Natural killer cell (primary cell): ENCODE results near the gene PLOD1. TPM values are rescaled to one million over a fixed set of nuclear protein-coding genes. Genes with fewer than 3 reads are reported as not detected.

ENCODE experiments used
- ATAC-seq, 3 donors: fragments of 150-1000 bp in 2 of 3; fragments of 200-7000 bp in 1 of 3; cut with Tn5 transposase; 1 replicate in 1 of 3; 2 replicates in 2 of 3; pipeline ENCODE4 v1.10.0; 2021; ENCODE audit warnings: mild to moderate bottlenecking in 2 of 3, moderate library complexity in 2 of 3
- DNase-seq, 2 donors: peaks; one replicate each; pipeline versions ENCODE4 v3.0.0 to v3.0.0-alpha.2; 2013 to 2021; ENCODE audit warnings: mixed read lengths in 1 of 2
- H3K27ac ChIP-seq: one replicate; pipeline ENCODE4 v1.5.1; 2013; ENCODE audit warnings: mild to moderate bottlenecking, low read length
- H3K27me3 ChIP-seq: one replicate; pipeline ENCODE4 v1.6.1; 2013; ENCODE audit warnings: low read length; ENCODE audit not compliant: control insufficient read depth, insufficient read depth
- H3K36me3 ChIP-seq: one replicate; pipeline ENCODE4 v1.6.1; 2013; ENCODE audit warnings: low read length; ENCODE audit not compliant: control insufficient read depth, insufficient read depth
- H3K4me1 ChIP-seq: one replicate; pipeline ENCODE4 v1.6.1; 2013; ENCODE audit warnings: low read length; ENCODE audit not compliant: control insufficient read depth, insufficient read depth
- H3K4me3 ChIP-seq: one replicate; pipeline ENCODE4 v1.5.1; 2013; ENCODE audit warnings: low read length
- H3K9me3 ChIP-seq: one replicate; pipeline ENCODE4 v1.6.1; 2013; ENCODE audit warnings: low read length; ENCODE audit not compliant: control insufficient read depth, insufficient read depth
- H3K27ac Mint-ChIP-seq, 2 donors: one replicate each; pipeline ENCODE4 v1.8.0; 2022; ENCODE audit warnings: mild to moderate bottlenecking in 2 of 2, mixed read lengths in 2 of 2, moderate library complexity in 1 of 2
- H3K27me3 Mint-ChIP-seq, 2 donors: one replicate each; pipeline ENCODE4 v1.8.0; 2022; ENCODE audit warnings: low read depth in 2 of 2, mixed read lengths in 2 of 2
- H3K36me3 Mint-ChIP-seq: one replicate; pipeline ENCODE4 v1.8.0; 2022; ENCODE audit warnings: mixed read lengths
- H3K4me1 Mint-ChIP-seq, 2 donors: one replicate each; pipeline ENCODE4 v1.8.0; 2022; ENCODE audit warnings: mixed read lengths in 2 of 2
- H3K4me3 Mint-ChIP-seq: one replicate; pipeline ENCODE4 v1.8.0; 2022; ENCODE audit warnings: mild to moderate bottlenecking, moderate library complexity, mixed read lengths
- H3K9me3 Mint-ChIP-seq, 2 donors: one replicate each; pipeline ENCODE4 v1.8.0; 2022; ENCODE audit warnings: mixed read lengths in 2 of 2
- WGBS: methylation state at CpG from one replicate; pipeline ENCODE4 v1.1.7; 2013; ENCODE audit warnings: missing lambda C conversion rate; ENCODE audit not compliant: insufficient coverage; 5-methylcytosine and 5-hydroxymethylcytosine counted together
- intact Hi-C: fragments of 100-400 bp; cut with micrococcal nuclease; formaldehyde crosslinking; loops from one replicate; pipeline ENCODE4 v1.14.2; 2022
- total RNA-seq, 4 donors: library from RNA; stranded (reverse); fragments of 120-200 nt in 1 of 4; gene quantifications; one replicate each; pipeline versions ENCODE4 v1.2.3 to v1.2.4, GENCODE V29; 2013 to 2022
- TF ChIP-seq, protein P1 (sequence below): fragments of 200-600 bp; IDR thresholded peaks from one replicate; pipeline ENCODE4 v1.8.0; 2022; ENCODE audit warnings: antibody characterized with exemption

PLOD1 gene
- total RNA-seq, 3 donors from 2014 or later (not counting 1 experiment from before 2014, with no cell fraction given): 69.8 to 80.5 (median 80.4) TPM

DNA sequence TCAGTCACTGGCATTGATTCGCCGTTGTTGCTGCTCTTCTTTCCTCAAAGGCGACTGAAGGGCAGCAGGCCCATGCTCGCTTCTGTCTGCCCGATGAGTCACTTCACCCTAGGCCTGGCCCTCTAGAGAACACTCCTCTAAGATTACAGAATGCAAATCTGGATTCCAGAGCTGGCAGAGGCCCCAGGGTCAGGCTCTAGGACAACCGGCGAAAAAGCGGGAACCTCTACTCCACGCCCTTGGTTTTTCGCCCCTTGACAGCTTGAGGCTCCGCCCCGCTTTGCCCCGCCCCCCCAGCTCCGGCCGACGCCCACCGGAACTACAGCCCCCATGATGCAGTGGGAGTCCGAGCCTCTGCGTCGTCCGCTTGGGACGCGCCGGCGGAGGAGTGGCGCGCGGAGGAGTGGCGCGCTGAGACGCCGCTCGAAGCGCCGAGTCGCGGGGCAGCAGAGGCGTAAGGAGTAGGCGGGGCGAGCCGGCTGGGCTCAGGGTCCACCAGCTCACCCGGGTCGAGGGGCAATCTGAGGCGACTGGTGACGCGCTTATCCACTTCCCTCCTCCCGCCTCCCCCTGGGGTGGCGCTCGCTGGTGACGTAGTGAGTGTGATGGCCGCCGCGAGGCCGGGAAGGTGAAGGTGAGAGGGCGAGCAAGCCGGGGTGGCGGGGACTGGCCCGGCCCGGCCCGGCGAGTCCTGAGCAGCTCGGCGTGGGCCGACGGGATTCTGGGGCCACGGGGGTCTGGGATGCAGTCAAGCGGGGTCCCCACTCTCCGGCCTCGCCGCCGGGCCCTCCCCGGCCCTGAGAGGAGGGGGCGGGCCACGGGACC lies 45.5 kb downstream of the PLOD1 start, which contains the start of gene MFN2:
TSS of gene MFN2 (plus strand) at position 594 of the 825 bp plus-strand sequence. CDS start 8,725 bp downstream, outside the sequence.
- H3K9me3 ChIP-seq: no peaks in the 10 kb centered on the region
- H3K27me3 ChIP-seq: no peaks in the 10 kb centered on the region
- ATAC-seq (peak; percentile 89 to 97 (median 92)), DNase-seq (peak; percentile 93 to 95)
- TF ChIP-seq, protein P1, sequence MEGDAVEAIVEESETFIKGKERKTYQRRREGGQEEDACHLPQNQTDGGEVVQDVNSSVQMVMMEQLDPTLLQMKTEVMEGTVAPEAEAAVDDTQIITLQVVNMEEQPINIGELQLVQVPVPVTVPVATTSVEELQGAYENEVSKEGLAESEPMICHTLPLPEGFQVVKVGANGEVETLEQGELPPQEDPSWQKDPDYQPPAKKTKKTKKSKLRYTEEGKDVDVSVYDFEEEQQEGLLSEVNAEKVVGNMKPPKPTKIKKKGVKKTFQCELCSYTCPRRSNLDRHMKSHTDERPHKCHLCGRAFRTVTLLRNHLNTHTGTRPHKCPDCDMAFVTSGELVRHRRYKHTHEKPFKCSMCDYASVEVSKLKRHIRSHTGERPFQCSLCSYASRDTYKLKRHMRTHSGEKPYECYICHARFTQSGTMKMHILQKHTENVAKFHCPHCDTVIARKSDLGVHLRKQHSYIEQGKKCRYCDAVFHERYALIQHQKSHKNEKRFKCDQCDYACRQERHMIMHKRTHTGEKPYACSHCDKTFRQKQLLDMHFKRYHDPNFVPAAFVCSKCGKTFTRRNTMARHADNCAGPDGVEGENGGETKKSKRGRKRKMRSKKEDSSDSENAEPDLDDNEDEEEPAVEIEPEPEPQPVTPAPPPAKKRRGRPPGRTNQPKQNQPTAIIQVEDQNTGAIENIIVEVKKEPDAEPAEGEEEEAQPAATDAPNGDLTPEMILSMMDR: no peak
- H3K27ac ChIP-seq: peak within 1 kb of the TSS; percentile 93
- H3K9me3 Mint-ChIP-seq: no peaks in the 10 kb centered on the region
- WGBS: 1% methylated on average over 73 of the region's 74 CpGs
- H3K4me3 Mint-ChIP-seq: peak within 1 kb of the TSS; percentile 94
- H3K27me3 Mint-ChIP-seq: no peaks in the 10 kb centered on the region
- H3K4me3 ChIP-seq: peak within 1 kb of the TSS; percentile 75
- peak within 1 kb of the TSS; percentile 86 to 96 for H3K27ac Mint-ChIP-seq
- H3K36me3 ChIP-seq: peaks cover 16% of the 10 kb centered on the region
- intact Hi-C loops: loop anchor here (1.0 kb wide), 2 partner anchors 39 to 54 kb away; partner anchors contain the start of genes KIAA2013 and MIIP
- peaks cover 15% of the 10 kb centered on the region for H3K4me1 ChIP-seq
- H3K4me1 Mint-ChIP-seq: peaks cover 44 to 48% of the 10 kb centered on the region in 2 donors
- no peaks in the 10 kb centered on the region for H3K36me3 Mint-ChIP-seq

DNA sequence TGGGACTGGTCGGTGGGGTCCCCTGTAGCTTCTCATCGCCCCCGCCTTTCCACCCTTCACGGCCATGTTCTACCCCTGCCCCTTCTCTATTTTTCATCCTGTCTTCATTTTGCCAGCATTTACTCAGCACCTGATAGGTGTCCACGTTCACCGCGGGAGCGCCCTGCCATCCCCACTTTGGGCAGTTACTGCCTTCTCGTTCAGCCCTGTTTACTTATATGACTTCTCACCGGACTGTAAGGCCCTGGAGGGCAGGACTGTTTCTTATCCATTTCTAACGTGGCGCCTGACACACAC lies 46.1 kb downstream of the PLOD1 start:
- Histone ChIP-seq H3K27me3 (no peaks in the 10 kb centered on the region), H3K9me3 (no peaks in the 10 kb centered on the region), H3K4me3 (peak overlapping the region; percentile 75), H3K27ac (peak overlapping the region; percentile 93), H3K36me3 (peaks cover 17% of the 10 kb centered on the region), H3K4me1 (peaks cover 15% of the 10 kb centered on the region)
- DNase-seq: no peak
- intact Hi-C loops: loop anchor here (1.0 kb wide), 2 partner anchors 39 to 54 kb away; partner anchors contain the start of genes KIAA2013 and MIIP
- Mint-ChIP-seq H3K9me3 (no peaks in the 10 kb centered on the region), H3K4me1 (peaks cover 46 to 49% of the 10 kb centered on the region in 2 donors), H3K27me3 (no peaks in the 10 kb centered on the region), H3K27ac (peak overlapping the region; percentile 86 to 96), H3K36me3 (no peaks in the 10 kb centered on the region), H3K4me3 (peak overlapping the region; percentile 94)
- TF ChIP-seq, protein P1: no peak
- ATAC-seq: no peak
- WGBS: under 1% methylated on average over 12 of the region's 12 CpGs

DNA sequence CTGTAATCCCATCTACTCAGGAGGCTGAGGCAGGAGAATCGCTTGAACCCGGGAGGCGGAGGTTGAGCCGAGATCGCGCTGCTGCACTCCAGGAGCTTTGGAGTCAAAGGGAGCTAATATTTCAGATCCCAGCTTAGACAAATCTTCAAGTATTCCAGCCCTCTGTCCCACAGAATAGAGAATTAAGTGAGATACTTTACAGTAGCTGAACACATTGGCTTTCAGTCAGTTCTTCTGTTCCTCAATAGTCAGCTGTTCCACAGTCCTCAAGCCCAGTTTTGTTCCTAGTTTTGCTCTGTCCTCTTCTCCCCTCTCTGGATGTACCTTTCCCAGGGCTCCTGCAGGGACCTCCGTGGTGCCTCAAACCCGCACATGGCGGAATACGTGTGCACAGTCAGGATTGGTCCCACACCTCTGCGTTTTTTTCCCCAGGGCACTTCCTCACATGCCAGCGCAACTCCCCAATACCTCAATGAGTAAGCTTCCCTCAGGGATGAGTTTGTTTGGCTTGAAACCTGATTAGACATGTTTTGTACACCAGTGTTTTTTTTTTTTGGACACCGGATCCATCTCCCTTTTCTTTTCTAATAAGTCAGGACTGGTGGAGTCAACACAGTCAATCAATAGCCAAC lies 47.0 kb downstream of the PLOD1 start:
- Mint-ChIP-seq H3K4me3 (peak overlapping the region; percentile 94), H3K36me3 (no peaks in the 10 kb centered on the region), H3K9me3 (no peaks in the 10 kb centered on the region), H3K27me3 (no peaks in the 10 kb centered on the region), H3K4me1 (peaks cover 51 to 56% of the 10 kb centered on the region in 2 donors), H3K27ac (peak overlapping the region; percentile 86 to 96)
- intact Hi-C loops: no loop called here
- no peak for ATAC-seq
- Histone ChIP-seq H3K27ac (no peak overlapping the region), H3K4me1 (peaks cover 15% of the 10 kb centered on the region), H3K27me3 (no peaks in the 10 kb centered on the region), H3K9me3 (no peaks in the 10 kb centered on the region), H3K4me3 (no peak overlapping the region), H3K36me3 (peaks cover 23% of the 10 kb centered on the region)
- TF ChIP-seq, protein P1: no peak
- DNase-seq: no peak
- 98% methylated on average over 13 of the region's 13 CpGs for WGBS
